CD14-positive monocyte (primary cell): ENCODE measurements around the gene INCENP. TPM values are rescaled to one million over a fixed set of nuclear protein-coding genes. Genes with fewer than 3 reads are reported as not detected.
A peak's percentile ranks its signal among the peaks of the same experiment; 100 is the strongest.

Experiments used
- DNase-seq, 3 donors: peaks; one replicate each; pipeline ENCODE4 v3.0.0-alpha.2; 2011 to 2022
- H2AFZ ChIP-seq: 2 replicates; pipeline ENCODE4 v1.6.0; 2012; ENCODE audit warnings: mild to moderate bottlenecking, low read depth, low read length, inconsistent platforms; ENCODE audit not compliant: insufficient read depth, poor library complexity, severe bottlenecking
- H3K27ac ChIP-seq, 2 donors: 1 replicate in 1 of 2; 2 replicates in 1 of 2; pipeline ENCODE4 v1.5.1; 2012 to 2013; ENCODE audit warnings: low read length in 2 of 2, control low read depth in 1 of 2, inconsistent platforms in 1 of 2, low read depth in 1 of 2, mild to moderate bottlenecking in 1 of 2
- H3K27me3 ChIP-seq, 2 donors: one replicate each; pipeline versions ENCODE4 v1.6.0 to v1.6.1; 2011 to 2013; ENCODE audit warnings: low read length in 2 of 2; ENCODE audit not compliant: control insufficient read depth in 2 of 2, insufficient read depth in 2 of 2
- H3K36me3 ChIP-seq, 2 donors: replicated peaks in 1 of 2; 1 replicate in 1 of 2; 2 replicates in 1 of 2; pipeline versions ENCODE4 v1.5.1 to v1.6.1; 2012 to 2013; ENCODE audit warnings: low read length in 2 of 2, control low read depth in 1 of 2, inconsistent platforms in 1 of 2, mild to moderate bottlenecking in 1 of 2; ENCODE audit not compliant: insufficient read depth in 2 of 2, control insufficient read depth in 1 of 2
- H3K4me1 ChIP-seq, 2 donors: 1 replicate in 1 of 2; 2 replicates in 1 of 2; pipeline versions ENCODE4 v1.5.1 to v1.6.1; 2012 to 2013; ENCODE audit warnings: low read length in 2 of 2, control low read depth in 1 of 2, inconsistent platforms in 1 of 2, mild to moderate bottlenecking in 1 of 2, moderate library complexity in 1 of 2; ENCODE audit not compliant: insufficient read depth in 2 of 2, control insufficient read depth in 1 of 2
- H3K4me2 ChIP-seq: replicated peaks from 2 replicates; pipeline ENCODE3; 2012; ENCODE audit warnings: low read length, moderate library complexity, mild to moderate bottlenecking; ENCODE audit not compliant: poor library complexity, severe bottlenecking; ENCODE audit errors: extremely low read depth
- H3K4me3 ChIP-seq, 3 experiments: fragments of 200-600 bp in 1 of 3; sonication (generic) in 1 of 3; replicated peaks in 1 of 3; 1 replicate in 2 of 3; 2 replicates in 1 of 3; pipeline ENCODE4 v1.5.1; 2011 to 2013; ENCODE audit warnings: low read length in 3 of 3, mild to moderate bottlenecking in 3 of 3, control low read depth in 2 of 3, low read depth in 2 of 3, inconsistent platforms in 1 of 3, moderate library complexity in 1 of 3
- H3K79me2 ChIP-seq: 2 replicates; pipeline ENCODE4 v1.6.0; 2012; ENCODE audit warnings: mild to moderate bottlenecking, control low read depth, inconsistent platforms, low read length, moderate library complexity; ENCODE audit not compliant: insufficient read depth
- H3K9ac ChIP-seq: 2 replicates; pipeline ENCODE4 v1.6.0; 2017; ENCODE audit warnings: low read length, mild to moderate bottlenecking; ENCODE audit not compliant: insufficient read depth, poor library complexity, severe bottlenecking
- H3K9me3 ChIP-seq, 2 donors: replicated peaks in 1 of 2; 1 replicate in 1 of 2; 2 replicates in 1 of 2; pipeline versions ENCODE4 v1.5.1 to v1.6.1; 2012 to 2013; ENCODE audit warnings: low read length in 2 of 2, control low read depth in 1 of 2; ENCODE audit not compliant: control insufficient read depth in 1 of 2, insufficient read depth in 1 of 2
- H4K20me1 ChIP-seq: 2 replicates; pipeline ENCODE4 v1.6.0; 2012; ENCODE audit warnings: mild to moderate bottlenecking, low read length, control low read depth, moderate library complexity; ENCODE audit not compliant: insufficient read depth
- H3K27ac Mint-ChIP-seq, 7 donors: one replicate each; pipeline ENCODE4 v1.8.0; 2020; ENCODE audit warnings: mild to moderate bottlenecking in 7 of 7, mixed read lengths in 7 of 7, moderate library complexity in 6 of 7, inconsistent platforms in 2 of 7
- H3K27me3 Mint-ChIP-seq, 3 donors: one replicate each; pipeline ENCODE4 v1.8.0; 2021 to 2022; ENCODE audit warnings: low read depth in 3 of 3, mild to moderate bottlenecking in 3 of 3, mixed read lengths in 3 of 3, moderate library complexity in 3 of 3, inconsistent platforms in 1 of 3
- H3K36me3 Mint-ChIP-seq, 2 donors: one replicate each; pipeline ENCODE4 v1.8.0; 2020; ENCODE audit warnings: mixed read lengths in 2 of 2, inconsistent platforms in 1 of 2, mild to moderate bottlenecking in 1 of 2
- H3K4me1 Mint-ChIP-seq: one replicate; pipeline ENCODE4 v1.8.0; 2020; ENCODE audit warnings: mild to moderate bottlenecking, mixed read lengths
- H3K4me3 Mint-ChIP-seq, 2 donors: one replicate each; pipeline ENCODE4 v1.8.0; 2020; ENCODE audit warnings: mild to moderate bottlenecking in 2 of 2, mixed read lengths in 2 of 2, moderate library complexity in 1 of 2
- H3K9me3 Mint-ChIP-seq, 7 donors: one replicate each; pipeline ENCODE4 v1.8.0; 2020 to 2022; ENCODE audit warnings: mixed read lengths in 7 of 7, mild to moderate bottlenecking in 6 of 7, moderate library complexity in 6 of 7, inconsistent platforms in 2 of 7
- CTCF ChIP-seq: fragments of 200-600 bp; IDR thresholded peaks from one replicate; pipeline ENCODE4 v1.8.0; 2022; ENCODE audit warnings: antibody characterized with exemption, mild to moderate bottlenecking
- WGBS: methylation state at CpG from one replicate; pipeline ENCODE4 v1.1.5; 2013; ENCODE audit warnings: missing lambda C conversion rate; ENCODE audit not compliant: insufficient coverage; 5-methylcytosine and 5-hydroxymethylcytosine counted together
- intact Hi-C, 2 donors: fragments of 100-400 bp; cut with micrococcal nuclease; formaldehyde crosslinking; loops; one replicate each; pipeline versions ENCODE4 v1.15.0 to v1.15.1; 2023
- polyA plus RNA-seq, 3 donors: library from polyadenylated mRNA; depleted of rRNA in 1 of 3; unstranded in 2 of 3; stranded (reverse) in 1 of 3; fragments of 300-500 nt in 2 of 3; fragments of >200 nt in 1 of 3; fragmentation: Illumina TruSeq in 2 of 3; gene quantifications; 1 replicate in 2 of 3; 2 replicates in 1 of 3; pipeline ENCODE4 v1.2.3, GENCODE V29; 2012 to 2021

INCENP gene
- polyA plus RNA-seq, 3 donors = 0.75 to 7.0 (median 1.0) TPM

GRCh38 chr11:62077132-62077531 is 46.7 kb upstream of the INCENP start:
- H2AFZ ChIP-seq = no peak overlapping the region

More at GRCh38 chr11:62077132-62077531, 46.7 kb upstream of the INCENP start:
- Histone ChIP-seq H3K4me3 (no peak overlapping the region), H3K9me3 (no peaks in the 10 kb centered on the region), H3K27me3 (no peaks in the 10 kb centered on the region), H3K36me3 (no peaks in the 10 kb centered on the region), H3K79me2 (no peaks in the 10 kb centered on the region), H3K27ac (no peak overlapping the region), H3K4me2 (no peak overlapping the region), H4K20me1 (no peaks in the 10 kb centered on the region), H3K4me1 (peaks cover 7 to 8% of the 10 kb centered on the region in 2 donors), H3K9ac (no peak overlapping the region)
- 80% methylated on average over 3 of the region's 3 CpGs for whole genome bisulfite sequencing
- Mint-ChIP-seq H3K27me3 (peaks cover 3 to 8% (median 8%) of the 10 kb centered on the region in 3 donors), H3K36me3 (no peaks in the 10 kb centered on the region), H3K4me3 (no peak overlapping the region), H3K27ac (peak overlapping the region in 1 of 7 donors; percentile 19), H3K4me1 (peaks cover 13% of the 10 kb centered on the region), H3K9me3 (peaks cover 0 to 4% (median 0%) of the 10 kb centered on the region in 7 donors)
- no peak for TF ChIP-seq CTCF
- intact Hi-C loops = loop anchor here in 1 of 2 donors (5.0 kb wide), 1 partner anchor 130 kb away; no protein-coding TSS in a partner anchor
- no peak for DNase-seq
